SK-N-SH (cell line): ENCODE measurements around the gene ARHGEF4. TPM values are rescaled to one million over a fixed set of nuclear protein-coding genes. Genes with fewer than 3 reads are reported as not detected.

ENCODE experiments used
- CTCF ChIA-PET: fragments of 300-600, 350-600 bp; formaldehyde crosslinking; extraction: SDS; loops from one replicate; lab custom pipeline; 2021; lab: Yijun Ruan, JAX
- POLR2A ChIA-PET: fragments of 350-600 bp; sonication (Branson Sonifier 250); formaldehyde crosslinking; extraction: SDS; loops from one replicate; lab custom pipeline; 2020; ENCODE audit warnings: antibody characterized with exemption, inconsistent platforms; lab: Yijun Ruan, JAX
- DNase-seq: peaks from one replicate; pipeline ENCODE4 v3.0.0; 2012
- H2AFZ ChIP-seq: fragments of 200-600 bp; sonication (generic); 2 replicates; pipeline ENCODE4 v1.8.1; 2016; ENCODE audit warnings: antibody characterized with exemption, mild to moderate bottlenecking, low read depth
- H3F3A ChIP-seq: fragments of 200-600 bp; sonication (generic); replicated peaks from 2 replicates; pipeline ENCODE3; 2016; ENCODE audit warnings: antibody characterized with exemption, mild to moderate bottlenecking; ENCODE audit not compliant: insufficient read depth
- H3K27ac ChIP-seq, 2 experiments: fragments of 200-500 bp in 1 of 2; fragments of 200-600 bp in 1 of 2; sonication (Bioruptor generic) in 1 of 2; sonication (generic), shearing (Covaris generic) in 1 of 2; 2 replicates each; pipeline versions ENCODE4 v1.5.1 to v1.6.1; 2014 to 2016; ENCODE audit warnings: low read depth in 2 of 2, inconsistent platforms in 1 of 2, low read length in 1 of 2, mild to moderate bottlenecking in 1 of 2, mixed read lengths in 1 of 2
- H3K27me3 ChIP-seq: fragments of 200-600 bp; sonication (generic), shearing (Covaris generic); 2 replicates; pipeline ENCODE4 v1.6.1; 2016; ENCODE audit warnings: mixed run types; ENCODE audit not compliant: insufficient read depth
- H3K36me3 ChIP-seq, 2 experiments: fragments of 200-500 bp in 1 of 2; fragments of 200-600 bp in 1 of 2; sonication (Bioruptor generic) in 1 of 2; sonication (generic) in 1 of 2; replicated peaks in 1 of 2; 2 replicates each; pipeline versions ENCODE3 to v1.5.1; 2014 to 2016; ENCODE audit warnings: low read length in 1 of 2, mild to moderate bottlenecking in 1 of 2; ENCODE audit not compliant: insufficient read depth in 2 of 2, control insufficient read depth in 1 of 2
- H3K4me1 ChIP-seq, 2 experiments: fragments of 200-500 bp in 1 of 2; fragments of 200-600 bp in 1 of 2; sonication (Bioruptor generic) in 1 of 2; sonication (generic), shearing (Covaris generic) in 1 of 2; 2 replicates each; pipeline versions ENCODE4 v1.5.1 to v1.6.1; 2014 to 2016; ENCODE audit warnings: low read depth in 1 of 2, low read length in 1 of 2, mixed run types in 1 of 2; ENCODE audit not compliant: insufficient read depth in 2 of 2, control insufficient read depth in 1 of 2
- H3K4me2 ChIP-seq: fragments of 200-600 bp; sonication (generic), shearing (Covaris generic); 2 replicates; pipeline ENCODE4 v1.6.1; 2017; ENCODE audit warnings: mixed run types
- H3K4me3 ChIP-seq, 2 experiments: fragments of 200-500 bp in 1 of 2; fragments of 200-600 bp in 1 of 2; sonication (Bioruptor generic) in 1 of 2; sonication (generic), shearing (Covaris generic) in 1 of 2; 2 replicates each; pipeline versions ENCODE4 v1.5.1 to v1.8.1; 2014 to 2016; ENCODE audit warnings: low read depth in 2 of 2, inconsistent platforms in 1 of 2, low read length in 1 of 2, mild to moderate bottlenecking in 1 of 2, mixed read lengths in 1 of 2, moderate library complexity in 1 of 2
- H3K79me2 ChIP-seq: fragments of 200-600 bp; sonication (generic); 2 replicates; pipeline ENCODE4 v1.8.1; 2017; ENCODE audit warnings: mild to moderate bottlenecking; ENCODE audit not compliant: insufficient read depth
- H3K9ac ChIP-seq: fragments of 200-600 bp; sonication (generic); 2 replicates; pipeline ENCODE4 v1.6.1; 2017; ENCODE audit warnings: mixed run types
- H3K9me2 ChIP-seq: fragments of 200-600 bp; sonication (generic); 2 replicates; pipeline ENCODE4 v1.6.1; 2017; ENCODE audit warnings: mixed run types
- H3K9me3 ChIP-seq: fragments of 200-600 bp; sonication (generic); 2 replicates; pipeline ENCODE4 v1.6.1; 2017; ENCODE audit warnings: mixed run types, mild to moderate bottlenecking, moderate library complexity
- H4K20me1 ChIP-seq: fragments of 200-600 bp; sonication (generic); 2 replicates; pipeline ENCODE4 v1.6.1; 2017; ENCODE audit warnings: mild to moderate bottlenecking, mixed run types; ENCODE audit not compliant: insufficient read depth
- CHD2 ChIP-seq: fragments of 150-350 bp; IDR thresholded peaks from 2 replicates; pipeline ENCODE4 v1.6.1; 2018; ENCODE audit warnings: low read length; ENCODE audit not compliant: partially characterized antibody
- ELF1 ChIP-seq: IDR thresholded peaks from 2 replicates; pipeline ENCODE4 v1.4.0; 2012
- EP300 ChIP-seq, 2 experiments: IDR thresholded peaks; 2 replicates each; pipeline versions ENCODE4 v1.4.0 to v1.6.1; 2012; ENCODE audit warnings: borderline replicate concordance in 1 of 2, low read depth in 1 of 2, low read length in 1 of 2
- FOSL2 ChIP-seq: IDR thresholded peaks from 2 replicates; pipeline ENCODE4 v1.4.0; 2012; ENCODE audit warnings: low read depth, mild to moderate bottlenecking, moderate library complexity, borderline replicate concordance
- FOXM1 ChIP-seq: IDR thresholded peaks from 2 replicates; pipeline ENCODE4 v1.4.0; 2012; ENCODE audit warnings: low read depth, mild to moderate bottlenecking
- NRF1 ChIP-seq: IDR thresholded peaks from 2 replicates; pipeline ENCODE4 v1.6.1; 2012; ENCODE audit warnings: low read depth, mild to moderate bottlenecking, low read length
- RAD21 ChIP-seq: IDR thresholded peaks from 2 replicates; pipeline ENCODE4 v1.6.1; 2012; ENCODE audit warnings: mild to moderate bottlenecking, low read length
- RCOR1 ChIP-seq: fragments of 150-350 bp; IDR thresholded peaks from 2 replicates; pipeline ENCODE4 v1.6.1; 2017; ENCODE audit warnings: antibody characterized with exemption, low read length
- RFX5 ChIP-seq: IDR thresholded peaks from 2 replicates; pipeline ENCODE4 v1.6.1; 2012; ENCODE audit warnings: mild to moderate bottlenecking, improper control_type of control experiment, low read length
- RXRA ChIP-seq: IDR thresholded peaks from 2 replicates; pipeline ENCODE4 v1.4.0; 2012; ENCODE audit warnings: low read depth, mild to moderate bottlenecking, borderline replicate concordance
- SIN3A ChIP-seq: IDR thresholded peaks from 2 replicates; pipeline ENCODE4 v1.6.1; 2012; ENCODE audit warnings: low read depth, mild to moderate bottlenecking, low read length, moderate library complexity, borderline replicate concordance
- TAF1 ChIP-seq: IDR thresholded peaks from 2 replicates; pipeline ENCODE4 v1.6.1; 2012; ENCODE audit warnings: low read depth, mild to moderate bottlenecking, low read length, moderate library complexity, borderline replicate concordance
- WGBS: methylation state at CpG from one replicate; pipeline ENCODE4 v1.1.6; 2017; ENCODE audit warnings: low lambda C conversion rate; 5-methylcytosine and 5-hydroxymethylcytosine counted together
- polyA plus RNA-seq, 3 experiments: library from polyadenylated mRNA; depleted of rRNA; stranded (reverse); fragments of >200 nt; gene quantifications; 2 replicates each; pipeline ENCODE4 v1.2.3, GENCODE V29; 2012
- TF ChIP-seq, protein P1 (sequence below): fragments of 150-350 bp; IDR thresholded peaks from 2 replicates; pipeline ENCODE4 v1.6.1; 2017; ENCODE audit warnings: antibody characterized with exemption, low read length, low read depth, borderline replicate concordance
- TF ChIP-seq, protein P2 (sequence below): IDR thresholded peaks from 2 replicates; pipeline ENCODE4; 2012
- TF ChIP-seq, protein P3 (sequence below): IDR thresholded peaks from 2 replicates; pipeline ENCODE4 v1.4.0; 2012; ENCODE audit warnings: low read depth, borderline replicate concordance
- TF ChIP-seq, protein P4 (sequence below): fragments of 150-350 bp; IDR thresholded peaks from 2 replicates; pipeline ENCODE4 v1.6.1; 2016; ENCODE audit warnings: mild to moderate bottlenecking, low read depth, low read length
- TF ChIP-seq, protein P5 (sequence below): IDR thresholded peaks from 2 replicates; pipeline ENCODE4 v1.4.0; 2012; ENCODE audit warnings: low read depth, borderline replicate concordance

The ARHGEF4 gene
- polyA plus RNA-seq, 1 of the 3 experiments (the other 2 are of a cell fraction), result 2.3 TPM

DNA sequence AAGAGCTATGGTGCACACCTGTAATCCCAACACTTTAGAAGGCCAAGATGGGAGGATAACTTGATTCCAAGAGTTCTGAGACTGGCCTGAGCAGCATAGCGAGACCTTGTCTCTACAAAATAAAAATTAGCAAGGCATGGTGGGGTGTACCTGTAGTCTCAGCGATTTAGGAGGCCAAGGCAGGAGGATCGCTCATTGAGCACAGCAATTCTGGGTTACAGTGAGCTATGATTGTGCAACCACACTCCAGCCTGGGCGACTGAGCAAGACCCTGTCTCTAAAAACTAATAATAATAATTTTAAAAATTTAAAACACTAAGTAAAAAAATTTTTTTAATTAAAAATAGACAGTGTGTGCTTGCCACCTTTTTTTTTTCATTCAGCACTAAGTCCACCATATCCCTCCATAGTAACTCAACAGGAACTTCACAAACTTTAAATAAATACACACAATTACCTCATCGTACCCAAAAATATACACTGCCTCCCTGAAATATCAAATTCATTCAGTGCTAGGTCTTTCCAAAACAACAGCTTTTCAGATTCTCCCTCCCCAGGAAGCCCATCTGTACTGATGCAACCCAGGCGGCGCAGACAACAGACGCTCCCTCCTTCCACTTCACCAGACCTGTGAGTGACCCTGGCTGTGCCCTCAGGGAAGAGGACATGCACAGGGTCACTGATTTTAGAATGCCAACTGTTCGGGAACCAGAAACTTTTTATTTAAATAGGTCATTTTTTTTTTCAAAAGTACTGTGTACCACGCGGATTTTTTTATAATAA is 227.0 kb downstream of the ARHGEF4 start (continued):
- no peak for TF ChIP-seq RXRA
- no peak for TF ChIP-seq FOXM1
- TF ChIP-seq, protein P1, sequence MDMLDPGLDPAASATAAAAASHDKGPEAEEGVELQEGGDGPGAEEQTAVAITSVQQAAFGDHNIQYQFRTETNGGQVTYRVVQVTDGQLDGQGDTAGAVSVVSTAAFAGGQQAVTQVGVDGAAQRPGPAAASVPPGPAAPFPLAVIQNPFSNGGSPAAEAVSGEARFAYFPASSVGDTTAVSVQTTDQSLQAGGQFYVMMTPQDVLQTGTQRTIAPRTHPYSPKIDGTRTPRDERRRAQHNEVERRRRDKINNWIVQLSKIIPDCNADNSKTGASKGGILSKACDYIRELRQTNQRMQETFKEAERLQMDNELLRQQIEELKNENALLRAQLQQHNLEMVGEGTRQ, result no peak
- peak; percentile 46 for TF ChIP-seq CHD2
- TF ChIP-seq, protein P2, sequence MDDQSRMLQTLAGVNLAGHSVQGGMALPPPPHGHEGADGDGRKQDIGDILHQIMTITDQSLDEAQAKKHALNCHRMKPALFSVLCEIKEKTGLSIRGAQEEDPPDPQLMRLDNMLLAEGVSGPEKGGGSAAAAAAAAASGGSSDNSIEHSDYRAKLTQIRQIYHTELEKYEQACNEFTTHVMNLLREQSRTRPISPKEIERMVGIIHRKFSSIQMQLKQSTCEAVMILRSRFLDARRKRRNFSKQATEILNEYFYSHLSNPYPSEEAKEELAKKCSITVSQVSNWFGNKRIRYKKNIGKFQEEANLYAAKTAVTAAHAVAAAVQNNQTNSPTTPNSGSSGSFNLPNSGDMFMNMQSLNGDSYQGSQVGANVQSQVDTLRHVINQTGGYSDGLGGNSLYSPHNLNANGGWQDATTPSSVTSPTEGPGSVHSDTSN, result no peak
- no peak for TF ChIP-seq ELF1
- TF ChIP-seq EP300 (IDR thresholded peaks at IDR 0.05; ENCODE audit: borderline replicate concordance in 1 of 2, low read depth in 1 of 2, low read length in 1 of 2), result peak in 1 of 2 experiments; percentile 52; a peak in 1 of 4 replicates

DNA sequence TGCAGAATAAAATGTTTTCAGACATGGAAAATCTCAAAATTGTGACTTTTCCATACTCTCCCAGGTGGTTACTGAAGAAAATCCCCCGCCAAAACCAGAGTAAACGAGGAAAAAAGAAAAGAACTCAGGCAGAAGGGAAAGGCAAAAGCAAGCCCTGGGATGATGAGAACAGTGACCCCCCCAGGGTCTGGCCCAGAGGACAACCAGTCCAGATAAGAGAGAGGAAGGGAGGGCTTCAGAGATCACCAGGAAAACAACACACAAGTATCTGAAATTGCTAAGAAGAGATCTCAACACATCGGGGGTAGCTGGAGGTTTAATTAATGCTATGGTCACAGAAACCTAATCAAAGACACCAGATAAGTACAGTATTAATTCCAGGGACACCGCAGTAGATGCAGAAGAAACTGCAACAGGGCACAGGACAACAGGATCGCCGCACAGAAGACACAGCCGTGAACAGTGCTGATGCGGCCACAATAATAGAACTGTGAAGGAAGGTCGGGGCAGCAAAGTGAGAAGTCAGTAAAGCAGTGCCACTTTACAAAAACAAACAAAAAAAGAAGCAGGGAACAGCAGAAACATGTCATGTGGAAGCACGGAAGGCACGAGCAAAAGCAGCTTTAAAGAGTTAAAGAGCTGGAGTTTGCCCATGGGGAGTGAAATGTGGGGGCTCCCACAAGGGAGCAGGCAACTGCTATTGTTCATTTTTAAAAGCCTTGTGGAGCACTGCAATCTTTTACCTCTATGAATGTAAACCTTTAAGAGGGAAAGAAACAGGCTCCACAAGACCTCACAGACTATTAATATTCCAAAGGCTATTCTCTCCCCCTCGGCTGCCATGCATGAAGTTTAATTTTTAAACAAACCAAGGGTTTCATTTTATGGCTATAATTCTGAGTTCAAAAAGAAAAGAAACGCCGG is 228.1 kb downstream of the ARHGEF4 start:
- no peak overlapping the region for H3K4me2 ChIP-seq
- H3K9ac ChIP-seq, result no peak overlapping the region
- no peak for TF ChIP-seq RFX5
- TF ChIP-seq, protein P3, sequence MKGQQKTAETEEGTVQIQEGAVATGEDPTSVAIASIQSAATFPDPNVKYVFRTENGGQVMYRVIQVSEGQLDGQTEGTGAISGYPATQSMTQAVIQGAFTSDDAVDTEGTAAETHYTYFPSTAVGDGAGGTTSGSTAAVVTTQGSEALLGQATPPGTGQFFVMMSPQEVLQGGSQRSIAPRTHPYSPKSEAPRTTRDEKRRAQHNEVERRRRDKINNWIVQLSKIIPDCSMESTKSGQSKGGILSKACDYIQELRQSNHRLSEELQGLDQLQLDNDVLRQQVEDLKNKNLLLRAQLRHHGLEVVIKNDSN, result no peak
- no peak for TF ChIP-seq NRF1
- TF ChIP-seq RCOR1, result no peak
- TF ChIP-seq, protein P4, sequence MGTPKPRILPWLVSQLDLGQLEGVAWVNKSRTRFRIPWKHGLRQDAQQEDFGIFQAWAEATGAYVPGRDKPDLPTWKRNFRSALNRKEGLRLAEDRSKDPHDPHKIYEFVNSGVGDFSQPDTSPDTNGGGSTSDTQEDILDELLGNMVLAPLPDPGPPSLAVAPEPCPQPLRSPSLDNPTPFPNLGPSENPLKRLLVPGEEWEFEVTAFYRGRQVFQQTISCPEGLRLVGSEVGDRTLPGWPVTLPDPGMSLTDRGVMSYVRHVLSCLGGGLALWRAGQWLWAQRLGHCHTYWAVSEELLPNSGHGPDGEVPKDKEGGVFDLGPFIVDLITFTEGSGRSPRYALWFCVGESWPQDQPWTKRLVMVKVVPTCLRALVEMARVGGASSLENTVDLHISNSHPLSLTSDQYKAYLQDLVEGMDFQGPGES, result no peak
- TF ChIP-seq RAD21, result no peak
- no peak for TF ChIP-seq FOSL2
- TF ChIP-seq CHD2, result no peak
- TF ChIP-seq TAF1, result no peak
- no peak for TF ChIP-seq SIN3A
- no peak for TF ChIP-seq FOXM1
- TF ChIP-seq, protein P5, sequence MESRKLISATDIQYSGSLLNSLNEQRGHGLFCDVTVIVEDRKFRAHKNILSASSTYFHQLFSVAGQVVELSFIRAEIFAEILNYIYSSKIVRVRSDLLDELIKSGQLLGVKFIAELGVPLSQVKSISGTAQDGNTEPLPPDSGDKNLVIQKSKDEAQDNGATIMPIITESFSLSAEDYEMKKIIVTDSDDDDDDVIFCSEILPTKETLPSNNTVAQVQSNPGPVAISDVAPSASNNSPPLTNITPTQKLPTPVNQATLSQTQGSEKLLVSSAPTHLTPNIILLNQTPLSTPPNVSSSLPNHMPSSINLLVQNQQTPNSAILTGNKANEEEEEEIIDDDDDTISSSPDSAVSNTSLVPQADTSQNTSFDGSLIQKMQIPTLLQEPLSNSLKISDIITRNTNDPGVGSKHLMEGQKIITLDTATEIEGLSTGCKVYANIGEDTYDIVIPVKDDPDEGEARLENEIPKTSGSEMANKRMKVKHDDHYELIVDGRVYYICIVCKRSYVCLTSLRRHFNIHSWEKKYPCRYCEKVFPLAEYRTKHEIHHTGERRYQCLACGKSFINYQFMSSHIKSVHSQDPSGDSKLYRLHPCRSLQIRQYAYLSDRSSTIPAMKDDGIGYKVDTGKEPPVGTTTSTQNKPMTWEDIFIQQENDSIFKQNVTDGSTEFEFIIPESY, result no peak
- H3K27ac ChIP-seq, result peak overlapping the region in 1 of 2 experiments; percentile 72; a peak in 2 of 4 replicates
- peaks cover 17 to 37% of the 10 kb centered on the region in 2 experiments for H3K36me3 ChIP-seq
- H3F3A ChIP-seq, result peaks cover 4% of the 10 kb centered on the region
- no peaks in the 10 kb centered on the region for H3K27me3 ChIP-seq
- H4K20me1 ChIP-seq, result peaks cover 84% of the 10 kb centered on the region
- no peak overlapping the region for H2AFZ ChIP-seq
- no peak overlapping the region for H3K4me3 ChIP-seq
- H3K4me1 ChIP-seq, result peaks cover 0 to 13% of the 10 kb centered on the region in 2 experiments; a peak in 1 of 4 replicates
- no peaks in the 10 kb centered on the region for H3K9me2 ChIP-seq
- CTCF ChIA-PET, result interaction anchor here (0.8 kb wide), 1 partner anchor 17 kb away, joined by 3 read pairs; no protein-coding TSS in a partner anchor
- POLR2A ChIA-PET, result no interaction called here
- H3K79me2 ChIP-seq, result peaks cover 99% of the 10 kb centered on the region
- H3K9me3 ChIP-seq, result no peaks in the 10 kb centered on the region
- 85% methylated on average over 14 of the region's 14 CpGs for WGBS
- peak; percentile 44 for DNase-seq
